ENCODE measurements around the gene APBB2.
A peak's percentile ranks its signal among the peaks of the same experiment; 100 is the strongest.

APBB2 gene

GRCh38 chr4:40976343-40976742 lies 238.0 kb downstream of the APBB2 start:
- TF ChIP-seq, protein P1, sequence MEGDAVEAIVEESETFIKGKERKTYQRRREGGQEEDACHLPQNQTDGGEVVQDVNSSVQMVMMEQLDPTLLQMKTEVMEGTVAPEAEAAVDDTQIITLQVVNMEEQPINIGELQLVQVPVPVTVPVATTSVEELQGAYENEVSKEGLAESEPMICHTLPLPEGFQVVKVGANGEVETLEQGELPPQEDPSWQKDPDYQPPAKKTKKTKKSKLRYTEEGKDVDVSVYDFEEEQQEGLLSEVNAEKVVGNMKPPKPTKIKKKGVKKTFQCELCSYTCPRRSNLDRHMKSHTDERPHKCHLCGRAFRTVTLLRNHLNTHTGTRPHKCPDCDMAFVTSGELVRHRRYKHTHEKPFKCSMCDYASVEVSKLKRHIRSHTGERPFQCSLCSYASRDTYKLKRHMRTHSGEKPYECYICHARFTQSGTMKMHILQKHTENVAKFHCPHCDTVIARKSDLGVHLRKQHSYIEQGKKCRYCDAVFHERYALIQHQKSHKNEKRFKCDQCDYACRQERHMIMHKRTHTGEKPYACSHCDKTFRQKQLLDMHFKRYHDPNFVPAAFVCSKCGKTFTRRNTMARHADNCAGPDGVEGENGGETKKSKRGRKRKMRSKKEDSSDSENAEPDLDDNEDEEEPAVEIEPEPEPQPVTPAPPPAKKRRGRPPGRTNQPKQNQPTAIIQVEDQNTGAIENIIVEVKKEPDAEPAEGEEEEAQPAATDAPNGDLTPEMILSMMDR (conservative IDR thresholded peaks at IDR 0.05), result peak; percentile 83
- no peak for TF ChIP-seq ZFX (IDR thresholded peaks at IDR 0.05)

GRCh38 chr4:40972722-40973121 lies 241.6 kb downstream of the APBB2 start:
- TF ChIP-seq ZFX (IDR thresholded peaks at IDR 0.05), result no peak
- TF ChIP-seq, protein P1 (conservative IDR thresholded peaks at IDR 0.05), result no peak
- no peak overlapping the region for H3K27ac ChIP-seq

More at GRCh38 chr4:40976343-40976742, 238.0 kb downstream of the APBB2 start:
- no peak overlapping the region for H3K27ac ChIP-seq

GRCh38 chr4:40971338-40971737 lies 243.0 kb downstream of the APBB2 start:
- no peak for TF ChIP-seq ZFX (IDR thresholded peaks at IDR 0.05)
- TF ChIP-seq, protein P1 (conservative IDR thresholded peaks at IDR 0.05), result no peak
- no peak overlapping the region for H3K27ac ChIP-seq

DNA sequence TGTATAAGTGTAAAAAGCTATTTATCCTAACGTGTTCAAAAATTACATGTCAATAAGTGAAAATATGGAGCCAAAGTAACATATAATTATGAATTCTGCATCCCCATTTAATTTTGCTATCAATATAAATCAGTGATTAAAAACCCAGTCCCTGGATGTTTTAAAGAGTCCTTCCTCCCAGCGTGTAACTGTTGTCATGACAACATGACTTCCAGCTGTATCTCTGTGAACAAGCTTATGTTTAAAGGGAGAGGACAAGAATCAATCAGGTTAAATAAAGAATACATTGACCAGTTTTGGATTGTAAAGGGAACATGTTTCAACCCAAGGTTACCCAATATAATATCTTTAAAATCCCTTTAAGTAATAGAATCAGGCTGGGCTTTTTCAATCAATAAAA lies 244.8 kb downstream of the APBB2 start:
- TF ChIP-seq ZFX (IDR thresholded peaks at IDR 0.05), result no peak
- TF ChIP-seq, protein P1 (conservative IDR thresholded peaks at IDR 0.05), result no peak
- H3K27ac ChIP-seq, result no peak overlapping the region

DNA sequence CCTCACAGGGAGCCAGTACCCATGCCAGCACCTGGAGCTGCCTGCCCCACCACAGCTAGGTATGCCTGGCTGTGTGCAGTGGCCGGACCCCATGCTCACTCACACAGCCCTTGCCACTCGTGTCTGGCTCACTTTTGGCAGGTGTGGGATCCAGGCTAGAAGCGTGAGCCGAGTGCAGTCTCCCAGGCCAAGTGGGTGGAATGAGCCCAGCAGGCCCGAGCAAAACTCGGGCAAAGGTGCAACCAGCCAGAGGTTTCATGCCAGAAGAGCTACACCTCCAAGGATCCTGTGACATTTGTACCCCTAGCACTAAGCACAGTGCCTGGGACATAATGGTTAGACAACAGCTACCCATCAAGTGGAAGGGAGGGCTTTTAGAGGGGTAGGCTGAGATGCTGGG lies 246.8 kb downstream of the APBB2 start:
- no peak for TF ChIP-seq ZFX (IDR thresholded peaks at IDR 0.05)
- TF ChIP-seq, protein P1 (conservative IDR thresholded peaks at IDR 0.05), result no peak
- H3K27ac ChIP-seq, result no peak overlapping the region

- TF ChIP-seq, protein P1 (conservative IDR thresholded peaks at IDR 0.05), result no peak
- no peak for TF ChIP-seq ZFX (IDR thresholded peaks at IDR 0.05)
- no peak overlapping the region for H3K27ac ChIP-seq
Measured at GRCh38 chr4:40966091-40966490, 248.3 kb downstream of the APBB2 start.

DNA sequence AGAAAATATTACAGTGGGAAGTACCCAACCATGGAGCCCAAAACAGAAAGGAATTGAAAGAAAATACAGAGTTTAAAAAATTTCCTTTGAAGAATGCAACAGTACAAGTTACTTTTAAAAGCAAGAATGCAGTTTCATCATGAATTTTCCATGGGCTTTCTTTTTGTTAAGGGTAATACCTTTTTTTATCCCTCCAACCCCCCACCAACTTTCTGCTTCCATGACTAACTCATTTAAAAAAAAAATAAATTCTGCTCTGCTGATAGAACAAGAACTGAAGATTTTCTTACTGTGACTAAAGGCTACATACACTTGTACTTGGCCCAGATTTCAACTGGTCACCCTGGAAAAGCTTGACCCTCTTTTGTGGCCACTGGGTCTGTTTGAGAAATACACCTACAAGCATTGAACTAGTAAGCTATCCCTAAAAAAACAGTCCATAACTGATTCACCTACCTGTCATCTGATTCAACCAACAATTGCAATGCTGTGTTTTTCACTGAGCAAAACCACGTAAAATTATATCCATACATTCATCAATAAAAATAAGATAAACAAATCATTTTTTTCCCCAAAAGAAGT lies 250.4 kb downstream of the APBB2 start:
- H3K27ac ChIP-seq, result no peak overlapping the region
- TF ChIP-seq, protein P1 (conservative IDR thresholded peaks at IDR 0.05), result no peak
- no peak for TF ChIP-seq ZFX (IDR thresholded peaks at IDR 0.05)
